Heart right ventricle (tissue), 16 donors: ENCODE results near the gene CSTF3. TPM values are rescaled to one million over a fixed set of nuclear protein-coding genes. Genes with fewer than 3 reads are reported as not detected.
A peak's percentile ranks its signal among the peaks of the same experiment; 100 is the strongest.

Source experiments
- ATAC-seq, 8 donors: fragments of 200-7000 bp; cut with Tn5 transposase; one replicate each; pipeline ENCODE4 v1.9.1; 2020; ENCODE audit warnings: mild to moderate bottlenecking in 8 of 8, moderate library complexity in 8 of 8, moderate number of reproducible peaks in 1 of 8
- DNase-seq, 2 donors: peaks; one replicate each; pipeline ENCODE4 v3.0.0-alpha.2; 2020
- H3K27ac ChIP-seq, 10 donors: fragments of 200-600 bp; sonication (generic) in 2 of 10; one replicate each; pipeline versions ENCODE4 v1.5.0 to v1.8.0; 2020 to 2022; ENCODE audit warnings: mild to moderate bottlenecking in 3 of 10
- H3K27me3 ChIP-seq, 7 donors: fragments of 200-600 bp; one replicate each; pipeline ENCODE4 v1.8.0; 2021 to 2022; ENCODE audit warnings: mild to moderate bottlenecking in 2 of 7
- H3K36me3 ChIP-seq, 9 donors: fragments of 200-600 bp; sonication (generic) in 1 of 9; one replicate each; pipeline versions ENCODE4 v1.5.0 to v1.8.0; 2020 to 2022; ENCODE audit warnings: mild to moderate bottlenecking in 2 of 9
- H3K4me1 ChIP-seq, 9 donors: fragments of 200-600 bp; sonication (generic) in 1 of 9; one replicate each; pipeline versions ENCODE4 v1.5.0 to v1.8.0; 2020 to 2022; ENCODE audit warnings: mild to moderate bottlenecking in 4 of 9
- H3K4me3 ChIP-seq, 10 donors: fragments of 200-600 bp; sonication (generic) in 2 of 10; one replicate each; pipeline versions ENCODE4 v1.5.0 to v1.8.0; 2020 to 2022; ENCODE audit warnings: mild to moderate bottlenecking in 7 of 10, moderate library complexity in 2 of 10
- H3K9me3 ChIP-seq, 11 donors: fragments of 200-600 bp in 10 of 11; sonication (generic) in 2 of 11; one replicate each; pipeline versions ENCODE4 v1.5.0 to v1.8.0; 2013 to 2022; ENCODE audit warnings: mild to moderate bottlenecking in 2 of 11, control low read depth in 1 of 11, moderate library complexity in 1 of 11
- CTCF ChIP-seq, 9 donors: fragments of 200-600 bp; sonication (generic) in 2 of 9; IDR thresholded peaks; one replicate each; pipeline versions ENCODE4 v1.5.0 to v1.8.0; 2021 to 2022; ENCODE audit warnings: antibody characterized with exemption in 9 of 9, mild to moderate bottlenecking in 5 of 9, moderate library complexity in 1 of 9
- WGBS, 2 donors: extraction: QIAGEN DNeasy Blood & Tissue Kit; methylation state at CpG; one replicate each; pipeline ENCODE4 v1.1.7; 2013; ENCODE audit warnings: inconsistent platforms in 1 of 2; 5-methylcytosine and 5-hydroxymethylcytosine counted together
- intact Hi-C, 10 donors: fragments of 100-400 bp; cut with DNase I; formaldehyde crosslinking; loops; one replicate each; pipeline versions ENCODE4 v1.11.1 to v1.14.2; 2022
- polyA plus RNA-seq, 2 donors: library from polyadenylated mRNA; stranded (reverse); fragments of 200-250 nt; gene quantifications; one replicate each; pipeline ENCODE4 v1.2.3, GENCODE V29; 2013
- total RNA-seq, 10 donors: library from RNA; stranded (reverse); fragmentation: NEBNext Ultra II Directional in 3 of 10; extraction: Animal tissue kit (Norgen Biotek cat#: 25700) in 3 of 10; gene quantifications; one replicate each; pipeline versions ENCODE4 v1.2.1 to v1.2.4, GENCODE V29; 2021 to 2023
- donor health status: Arrhythmogenic right ventricular cardiomyopathy.
- donor health status: ischemic (EF 13 %, LVEDD 7.1; RV severe dilation, severe dysfunction).
- donor health status: healthy with polysubstance abuse.
- donor health status: DM: no; HTN: yes; CAD: no.
- donor health status: DM: no; HTN: no; CAD: no.
- donor health status: ischemic (EF 25% LVEDD 6.9; RV normal size, moderate dysfunction).
- donor health status: ischemic (EF 25% LVEDD 5.7; RV mildly dilated, moderate dysfunction).
- donor health status: healthy.
- donor health status: DM: yes; HTN: yes; CAD: no.
- donor health status: Ischemic cardiomyopathy.
- donor health status: ischemic (EF 35%, LVEDD 5.7; RV mildly dilated, moderate dysfunction).
- donor health status: nonischemic (EF 11% LVEDD 7.7; RV severe dilation, severe dysfunction).
- donor health status: DM: yes; HTN: yes; CAD: no.
- donor health status: PGD.
- donor health status: ischemic (EF 29% LVEDD 5.4; RV normal size, mild dysfunction).
- donor health status: nonischemic (EF 23%, LVEDD 6.1; RV moderate dilation, normal function).

Gene CSTF3
- total and polyA plus RNA-seq, 12 donors: 8.6 to 46.1 (median 12.7) TPM

- no peak for TF ChIP-seq CTCF (IDR thresholded peaks at IDR 0.05)
- intact Hi-C loops: loop anchor here in 3 of 10 donors (1.0 to 10.0 kb wide), 2 partner anchors 12 to 151 kb away; partner anchors contain the start of gene QSER1 (in 2 of the 3)
- ATAC-seq: no peak
Measured at GRCh38 chr11:33045551-33046255, 115.6 kb downstream of the CSTF3 start.

GRCh38 chr11:33044285-33044756 lies 117.0 kb downstream of the CSTF3 start:
- no peak for DNase-seq
- Histone ChIP-seq H3K36me3 (peaks cover 0 to 55% (median 4%) of the 10 kb centered on the region in 9 donors), H3K27me3 (no peaks in the 10 kb centered on the region), H3K4me1 (peaks cover 0 to 29% (median 14%) of the 10 kb centered on the region in 9 donors), H3K4me3 (no peak overlapping the region), H3K27ac (no peak overlapping the region), H3K9me3 (no peaks in the 10 kb centered on the region)
- 96% methylated on average over 4 of the region's 4 CpGs for WGBS, 2 donors
- ATAC-seq: no peak
- intact Hi-C loops: loop anchor here in 2 of 10 donors (10.0 kb wide), 1 partner anchor 150 kb away; the partner anchor contains the start of gene QSER1 (in 2 of the 2)
- TF ChIP-seq CTCF (IDR thresholded peaks at IDR 0.05): no peak

More at GRCh38 chr11:33045551-33046255, 115.6 kb downstream of the CSTF3 start:
- no peaks in the 10 kb centered on the region for H3K27me3 ChIP-seq
- peaks cover 0 to 55% (median 4%) of the 10 kb centered on the region in 9 donors for H3K36me3 ChIP-seq
- no peak overlapping the region for H3K27ac ChIP-seq
- WGBS, 2 donors: 81 to 84% methylated on average over 8 of the region's 8 CpGs
- H3K4me3 ChIP-seq: no peak overlapping the region
- no peaks in the 10 kb centered on the region for H3K9me3 ChIP-seq
- peaks cover 0 to 23% (median 6%) of the 10 kb centered on the region in 9 donors for H3K4me1 ChIP-seq
- DNase-seq: no peak

GRCh38 chr11:33043221-33043830 lies 118.0 kb downstream of the CSTF3 start:
- H3K4me3 ChIP-seq: no peak overlapping the region
- no peaks in the 10 kb centered on the region for H3K9me3 ChIP-seq
- no peak overlapping the region for H3K27ac ChIP-seq
- no peaks in the 10 kb centered on the region for H3K27me3 ChIP-seq
- DNase-seq (no peak), ATAC-seq (no peak)
- H3K4me1 ChIP-seq: peaks cover 0 to 19% (median 14%) of the 10 kb centered on the region in 9 donors
- peaks cover 0 to 49% (median 4%) of the 10 kb centered on the region in 9 donors for H3K36me3 ChIP-seq
- 81 to 85% methylated on average over 2 of the region's 2 CpGs for WGBS, 2 donors
- no peak for TF ChIP-seq CTCF (IDR thresholded peaks at IDR 0.05)
- intact Hi-C loops: loop anchor here in 2 of 10 donors (10.0 kb wide), 1 partner anchor 149 kb away; the partner anchor contains the start of gene QSER1 (in 2 of the 2)

- intact Hi-C loops: loop anchor here in 2 of 10 donors (10.0 kb wide), 1 partner anchor 146 kb away; the partner anchor contains the start of gene QSER1 (in 2 of the 2)
- H3K36me3 ChIP-seq: peaks cover 0 to 25% (median 0%) of the 10 kb centered on the region in 9 donors
- H3K27ac ChIP-seq: peak overlapping the region in 6 of 10 donors; percentile 96 to 100 (median 99)
- no peak for TF ChIP-seq CTCF (IDR thresholded peaks at IDR 0.05)
- peaks cover 0 to 18% (median 14%) of the 10 kb centered on the region in 9 donors for H3K4me1 ChIP-seq
- no peak for ATAC-seq
- H3K4me3 ChIP-seq: peak overlapping the region in 7 of 10 donors; percentile 72 to 97 (median 83)
- no peaks in the 10 kb centered on the region for H3K9me3 ChIP-seq
- 61 to 63% methylated on average over 5 of the region's 5 CpGs for WGBS, 2 donors
- no peak for DNase-seq
- no peaks in the 10 kb centered on the region for H3K27me3 ChIP-seq
Measured at GRCh38 chr11:33040862-33041453, 120.3 kb downstream of the CSTF3 start.
